Activated CD4-positive, alpha-beta T cell treated with anti-CD3 and anti-CD28 coated beads for 48 hours (primary cell): ENCODE results near the gene FNIP1.
"Not testable (repeated sequence)": the region's sequence is repeated elsewhere in the genome, so short reads cannot be mapped to it uniquely, and the experiment has no call there.

Experiments used
- DNase-seq: peaks from one replicate; pipeline ENCODE4 v3.0.0-alpha.2; 2020

Gene FNIP1

DNA sequence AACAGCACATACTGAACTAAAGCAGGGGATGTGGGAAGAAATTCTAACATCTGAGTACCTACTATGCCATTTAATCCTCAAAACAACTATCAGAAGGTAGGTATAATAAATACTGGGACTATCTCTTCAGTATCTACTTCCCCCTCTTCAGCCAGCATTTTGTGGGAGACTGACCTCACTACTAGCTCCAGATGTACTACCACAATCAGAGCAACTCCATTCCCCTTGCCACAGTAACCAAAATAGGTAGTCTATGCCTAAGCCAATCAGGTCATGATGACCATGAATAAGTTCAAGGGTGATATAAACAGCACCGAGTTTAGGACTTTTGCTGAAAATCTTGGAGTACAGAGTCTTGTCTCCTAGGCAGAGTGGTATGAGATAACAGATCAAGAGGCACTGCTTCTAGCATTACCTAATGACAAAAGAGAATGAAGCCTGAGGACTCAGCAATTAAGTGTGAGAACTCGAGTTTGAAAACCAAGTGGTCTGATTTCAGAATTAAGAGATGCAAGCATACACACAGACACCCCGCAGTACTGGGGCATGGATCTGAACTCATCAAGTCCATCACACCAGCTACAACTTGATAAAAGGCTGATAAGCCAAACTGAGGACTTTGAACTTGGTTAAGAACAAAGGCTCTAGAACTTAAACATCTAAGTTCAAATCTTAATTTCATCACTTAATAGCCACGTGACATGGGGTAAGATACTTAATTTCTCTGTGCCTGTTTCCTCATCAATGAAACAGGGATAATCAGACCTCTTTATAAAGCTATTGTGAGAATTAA is 9.7 kb downstream of the FNIP1 start:
- DNase-seq: no peak

GRCh38 chr5:131786036-131786435 is 10.8 kb downstream of the FNIP1 start:
- DNase-seq: no peak

DNA sequence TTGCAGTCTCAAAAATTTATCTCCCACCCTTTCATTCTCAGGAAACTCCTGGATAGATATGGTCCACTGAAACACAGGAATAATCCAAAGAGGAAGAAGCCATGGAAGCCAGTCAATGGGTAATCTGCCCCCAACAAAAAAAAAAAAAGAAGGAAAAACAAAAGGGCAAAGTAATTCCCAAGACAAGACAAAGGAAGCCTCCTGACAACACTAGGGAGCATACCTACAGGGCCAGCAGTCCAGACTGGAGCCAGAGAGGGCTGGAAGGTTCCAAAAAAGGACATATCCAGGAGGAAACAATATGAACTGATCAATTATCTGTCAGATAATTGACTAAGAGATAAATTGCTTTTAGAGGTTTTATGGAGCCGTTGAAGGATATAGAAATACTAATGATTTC is 12.9 kb downstream of the FNIP1 start:
- DNase-seq: no peak

DNA sequence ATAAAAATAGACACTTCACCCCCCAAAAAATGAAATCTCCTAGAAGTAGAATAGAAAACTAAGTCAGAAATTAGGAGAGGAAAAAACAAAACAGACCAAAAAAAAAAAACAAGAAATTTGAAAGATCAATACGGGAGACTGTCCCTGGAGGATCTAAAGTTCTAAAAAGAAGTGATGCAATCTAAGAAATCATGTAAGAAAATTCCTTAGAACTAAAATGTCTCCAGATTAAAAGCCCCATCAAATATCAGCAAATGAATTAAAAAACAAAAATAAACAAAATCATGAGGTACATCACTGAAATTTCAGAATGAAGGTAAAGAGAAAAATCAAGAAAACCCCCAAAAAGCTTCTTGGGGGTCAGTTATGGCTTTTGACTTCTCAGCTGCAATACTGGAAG is 13.5 kb downstream of the FNIP1 start:
- DNase-seq: no peak

DNA sequence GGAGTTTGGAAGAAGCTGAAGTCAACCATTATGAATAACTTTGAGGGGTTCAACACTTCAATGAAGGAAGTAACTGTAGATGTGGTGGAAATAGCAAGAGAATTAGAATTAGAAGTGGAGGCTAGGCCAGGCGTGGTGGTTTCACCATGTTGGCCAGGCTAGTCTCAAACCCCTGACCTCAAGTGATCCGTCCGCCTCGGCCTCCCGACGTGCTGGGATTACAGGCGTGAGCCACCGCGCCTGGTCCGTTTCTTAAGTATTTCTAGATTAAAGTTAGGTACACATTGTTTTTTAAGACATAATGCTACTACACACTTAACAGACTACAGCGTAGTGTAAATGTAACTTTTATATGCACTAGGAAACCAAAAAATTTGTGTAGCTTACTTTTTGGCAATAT is 14.1 kb downstream of the FNIP1 start:
- DNase-seq: no peak

DNA sequence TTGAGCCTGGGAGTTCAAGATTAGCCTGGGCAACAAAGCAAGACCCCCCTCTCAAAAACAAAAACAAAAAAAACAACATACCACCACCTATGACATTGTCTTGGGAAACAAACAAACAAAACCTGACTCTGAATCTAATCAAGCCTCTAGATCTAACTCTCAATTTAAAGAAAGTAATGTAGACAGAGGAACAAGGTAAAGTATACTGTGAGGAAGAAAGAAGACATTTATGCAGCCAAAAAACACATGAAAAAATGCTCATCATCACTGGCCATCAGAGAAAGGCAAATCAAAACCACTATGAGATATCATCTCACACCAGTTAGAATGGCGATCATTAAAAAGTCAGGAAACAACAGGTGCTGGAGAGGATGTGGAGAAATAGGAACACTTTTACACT is 18.7 kb downstream of the FNIP1 start:
- DNase-seq: not testable (repeated sequence)

GRCh38 chr5:131776450-131776849 is 20.4 kb downstream of the FNIP1 start:
- DNase-seq: no peak

DNA sequence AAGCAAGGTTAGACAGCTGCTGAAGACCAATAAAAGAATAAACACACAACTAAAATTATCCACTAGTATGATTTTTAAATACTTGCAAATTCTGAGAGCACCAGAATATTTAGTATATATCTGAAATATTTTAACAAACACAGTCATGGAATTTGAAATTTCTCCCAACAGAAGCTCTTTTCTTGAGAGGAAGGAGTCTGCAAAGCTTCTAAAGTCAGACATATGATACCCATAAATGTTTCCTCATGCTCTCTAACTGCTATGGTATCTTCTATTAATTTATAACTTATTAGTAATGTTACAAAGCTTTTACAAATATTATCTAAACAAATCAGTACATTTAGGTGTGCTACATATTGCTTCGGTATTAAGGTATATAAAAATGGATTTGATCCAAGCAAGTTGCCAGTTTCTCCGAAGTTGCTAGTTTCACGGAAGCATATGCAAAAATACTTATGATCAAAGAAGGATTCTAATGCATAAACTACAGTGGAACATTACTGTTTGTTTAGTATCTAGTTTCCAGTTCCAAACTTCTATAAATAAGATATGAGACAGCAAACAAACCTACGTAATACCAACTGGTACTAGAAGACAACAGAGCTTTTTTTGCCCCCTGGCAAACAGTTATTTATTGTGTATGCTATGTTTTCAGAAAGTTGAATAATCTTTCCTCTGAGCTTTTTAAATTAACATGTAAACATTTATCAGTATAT is 22.0 kb downstream of the FNIP1 start:
- DNase-seq: no peak

- DNase-seq: no peak
Observed at GRCh38 chr5:131773805-131774204, 23.0 kb downstream of the FNIP1 start.

DNA sequence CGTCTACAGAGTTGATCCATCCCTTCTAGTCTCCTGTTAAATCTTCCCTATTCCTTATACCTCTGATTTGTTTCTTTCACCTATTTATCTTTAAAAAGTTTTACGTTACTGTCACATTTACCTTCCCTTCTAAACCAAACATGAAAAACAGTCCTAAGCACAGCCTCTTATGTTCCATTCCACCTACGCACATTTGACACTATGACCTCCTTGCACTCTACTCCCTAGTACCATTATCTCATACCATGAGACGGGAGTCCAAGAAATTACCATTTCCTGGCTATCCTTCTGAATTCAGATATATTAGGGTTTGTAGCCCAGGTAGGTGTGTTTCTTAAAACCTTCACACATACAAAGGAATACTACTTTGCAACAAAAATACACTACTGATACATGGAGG is 25.1 kb downstream of the FNIP1 start:
- DNase-seq: no peak

- no peak for DNase-seq
Observed at GRCh38 chr5:131769961-131770360, 26.9 kb downstream of the FNIP1 start.

DNA sequence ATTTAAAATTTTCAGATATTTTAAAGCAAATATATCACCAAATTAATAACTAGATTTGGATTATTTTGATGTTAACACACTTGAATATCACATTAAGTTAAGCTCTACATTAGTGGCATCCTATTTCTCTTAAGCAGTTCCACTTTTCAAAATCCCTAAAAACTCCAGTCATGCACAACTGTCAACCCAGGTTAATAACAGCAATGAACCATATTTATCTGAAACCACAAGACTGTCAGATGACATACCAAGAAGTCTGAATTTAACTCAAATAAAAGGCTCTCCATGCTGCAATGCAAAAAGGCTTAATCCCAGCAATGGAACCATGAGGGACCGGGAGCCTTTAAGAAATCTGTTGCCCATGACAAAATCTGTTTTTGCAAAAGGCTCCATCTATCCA is 27.5 kb downstream of the FNIP1 start:
- DNase-seq: no peak

DNA sequence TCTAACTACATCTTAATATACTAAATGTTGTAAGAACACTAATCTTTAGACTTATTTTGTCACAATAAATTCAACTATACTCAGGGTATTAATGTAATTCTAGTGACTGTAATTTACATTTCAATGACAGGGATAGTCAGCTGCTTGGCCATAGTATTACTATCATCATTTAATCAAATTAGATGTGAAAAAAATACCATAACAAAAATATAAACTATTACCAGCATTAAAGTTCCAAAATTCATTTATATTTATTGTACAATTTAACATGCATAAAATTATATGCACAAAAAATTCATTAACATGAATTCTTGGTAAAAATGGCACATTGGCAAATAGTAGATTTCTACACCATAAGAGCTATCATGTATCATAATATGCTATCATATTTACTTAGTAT is 28.9 kb downstream of the FNIP1 start:
- no peak for DNase-seq

DNA sequence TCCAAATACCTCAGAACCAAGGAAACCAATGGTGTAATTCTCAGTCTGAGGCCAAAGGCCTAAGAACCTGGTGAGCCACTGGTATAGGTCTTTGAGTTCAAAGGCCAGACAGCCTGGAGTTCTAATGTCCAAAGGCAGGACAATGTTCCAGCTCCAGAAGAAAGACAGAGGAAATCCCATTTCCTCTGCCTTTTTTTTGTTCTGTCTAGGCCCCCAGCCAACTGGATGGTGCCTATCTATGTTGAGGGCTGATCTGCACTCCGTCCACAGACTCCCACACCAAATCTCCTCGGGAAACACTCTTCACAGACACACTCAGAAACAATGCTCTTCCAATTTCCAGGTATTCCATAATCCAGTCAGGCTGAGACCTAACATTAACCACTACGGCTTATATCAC is 30.1 kb downstream of the FNIP1 start:
- no peak for DNase-seq

- no peak for DNase-seq
Observed at GRCh38 chr5:131765261-131765660, 31.6 kb downstream of the FNIP1 start.

DNA sequence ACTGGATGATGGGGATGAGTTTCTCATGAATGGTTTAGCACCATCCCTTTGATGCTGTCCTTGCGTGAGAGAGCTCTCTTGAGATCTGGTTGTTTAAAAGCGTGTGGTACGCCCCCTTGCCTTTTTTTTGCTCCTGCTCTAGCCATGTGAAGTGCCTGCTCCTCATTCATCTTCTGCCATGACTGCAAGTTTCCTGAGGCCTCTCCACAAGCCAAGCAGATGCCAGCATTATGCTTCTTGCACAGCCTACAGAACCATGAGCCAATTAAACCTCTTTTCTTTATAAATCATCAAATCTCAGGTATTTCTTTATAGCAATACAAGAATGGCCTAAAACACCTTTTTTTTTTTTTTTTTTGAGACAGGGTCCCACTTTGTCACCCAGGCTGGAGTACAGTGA is 32.8 kb downstream of the FNIP1 start:
- DNase-seq: no peak

DNA sequence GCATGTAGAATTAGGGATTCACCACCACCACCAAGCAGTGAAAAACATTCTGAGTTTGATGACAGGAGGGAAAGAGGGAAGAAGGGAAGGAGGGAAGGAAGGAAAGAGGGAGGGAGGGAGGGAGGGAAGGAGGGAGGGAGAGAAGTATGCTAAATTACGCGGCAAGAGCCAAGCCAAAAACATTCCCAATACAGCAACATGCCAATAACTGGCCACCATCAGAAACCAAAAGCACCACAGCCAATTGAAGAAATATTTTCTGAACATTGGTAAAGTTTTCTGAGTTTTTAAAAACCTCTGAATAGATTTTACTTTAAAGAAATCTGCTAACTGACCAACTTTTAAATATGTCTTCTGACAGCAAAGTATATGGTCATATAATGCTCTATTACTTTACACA is 36.0 kb downstream of the FNIP1 start:
- DNase-seq: no peak

DNA sequence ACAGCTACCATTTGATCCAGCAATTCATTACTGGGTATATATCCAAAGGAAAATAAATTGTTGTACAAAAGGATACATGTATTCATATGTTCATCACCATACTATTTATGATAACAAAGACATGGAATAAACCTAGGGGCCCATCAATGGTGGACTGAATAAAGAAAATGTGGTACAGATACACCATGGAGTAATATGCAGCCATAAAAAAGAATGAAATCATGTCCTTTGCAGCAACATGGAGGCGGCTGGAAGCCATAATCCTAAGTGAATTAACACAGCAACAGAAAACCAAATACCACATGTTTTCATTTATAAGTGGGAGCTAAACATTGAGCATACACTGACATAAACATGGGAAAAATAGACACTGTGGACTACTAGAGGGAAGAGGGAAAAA is 37.1 kb downstream of the FNIP1 start:
- no peak for DNase-seq

GRCh38 chr5:131758520-131758900 is 38.3 kb downstream of the FNIP1 start:
- DNase-seq: no peak

GRCh38 chr5:131757830-131758519 is 38.8 kb downstream of the FNIP1 start:
- DNase-seq: no peak

DNA sequence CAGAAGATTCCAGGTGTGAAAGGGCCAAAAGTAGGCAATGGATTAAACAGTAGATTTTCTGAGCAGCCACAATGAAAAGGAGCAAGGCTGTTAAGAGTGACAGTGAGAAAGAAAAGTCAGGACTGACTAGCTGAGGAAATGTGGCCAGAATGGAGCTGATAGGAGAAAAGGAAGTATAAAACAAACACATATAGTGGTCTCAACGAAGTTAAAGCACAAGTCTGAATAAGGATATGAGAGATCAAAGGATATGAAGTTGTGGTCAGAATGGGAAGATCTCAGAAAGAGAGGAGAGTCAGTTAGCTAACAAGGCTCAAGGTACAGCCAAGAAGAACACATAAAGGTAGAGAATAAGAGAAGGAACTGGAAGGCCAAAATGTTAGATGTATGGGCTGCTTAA is 39.9 kb downstream of the FNIP1 start:
- DNase-seq: no peak

DNA sequence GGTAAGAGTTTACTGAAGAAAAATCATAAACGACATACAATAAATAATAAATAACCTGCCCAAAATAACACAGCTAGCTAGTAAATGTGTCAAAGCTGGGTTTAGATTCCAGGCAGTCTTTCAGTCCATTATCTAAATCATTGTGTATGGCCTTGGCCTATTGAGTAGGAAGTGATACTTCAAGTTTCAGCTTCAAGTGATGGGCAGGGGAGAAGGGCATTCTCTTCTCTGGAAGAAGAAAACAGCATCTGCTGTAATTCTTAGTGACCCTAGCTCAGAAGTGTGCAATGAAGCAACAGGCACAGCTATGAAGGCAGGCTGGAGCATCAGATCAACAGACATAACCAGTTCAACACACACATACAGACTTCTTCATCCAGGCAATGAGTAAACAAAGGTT is 42.5 kb downstream of the FNIP1 start:
- no peak for DNase-seq

DNA sequence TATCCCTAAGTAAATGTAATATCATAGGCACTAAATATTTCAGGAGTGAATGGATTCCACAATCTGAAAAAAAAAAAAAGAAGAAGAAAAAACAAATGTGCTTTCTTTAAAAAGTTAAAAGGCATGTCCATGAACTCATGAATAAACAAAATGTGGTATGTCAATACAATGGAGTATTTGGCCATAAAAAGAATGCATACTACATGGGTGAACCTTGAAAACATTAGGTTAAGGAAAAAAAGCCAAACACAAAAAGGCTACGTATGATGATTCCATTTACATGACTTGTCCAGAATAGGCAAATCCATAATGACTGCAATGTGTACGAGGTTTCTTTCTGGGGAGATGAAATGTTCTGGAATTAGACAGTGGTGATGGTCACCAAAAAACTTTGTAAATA is 45.3 kb downstream of the FNIP1 start:
- no peak for DNase-seq
